Sigmoid colon (tissue), 7 donors: Measurements from ENCODE around the gene POLR2F. TPM values are rescaled to one million over a fixed set of nuclear protein-coding genes. Genes with fewer than 3 reads are reported as not detected.

Experiments
- DNase-seq: peaks from one replicate; pipeline ENCODE4 v3.0.0-alpha.2; 2019
- H3K27ac ChIP-seq, 4 donors: fragments of 200-600 bp; sonication (generic); one replicate each; pipeline ENCODE4 v1.5.1; 2016 to 2019; ENCODE audit warnings: mild to moderate bottlenecking in 1 of 4
- H3K27me3 ChIP-seq, 3 donors: fragments of 200-600 bp; sonication (generic); one replicate each; pipeline ENCODE4 v1.5.1; 2019; ENCODE audit warnings: mild to moderate bottlenecking in 1 of 3
- H3K36me3 ChIP-seq, 4 donors: fragments of 200-600 bp; sonication (generic); one replicate each; pipeline ENCODE4 v1.5.1; 2016 to 2019
- H3K4me1 ChIP-seq, 4 donors: fragments of 200-600 bp; sonication (generic); one replicate each; pipeline ENCODE4 v1.5.1; 2017 to 2019
- H3K4me3 ChIP-seq, 4 donors: fragments of 200-600 bp; sonication (generic); one replicate each; pipeline ENCODE4 v1.5.1; 2017 to 2019; ENCODE audit warnings: mild to moderate bottlenecking in 2 of 4, moderate library complexity in 1 of 4
- H3K9me3 ChIP-seq, 4 donors: fragments of 200-600 bp in 3 of 4; sonication (generic) in 3 of 4; one replicate each; pipeline versions ENCODE4 v1.5.1 to v1.6.1; 2013 to 2019
- CTCF ChIP-seq, 4 experiments: fragments of 450-650 bp in 3 of 4; fragments of 200-600 bp in 1 of 4; IDR thresholded peaks; one replicate each; pipeline ENCODE4 v1.5.1; 2016 to 2019; ENCODE audit warnings: antibody characterized with exemption in 4 of 4, mild to moderate bottlenecking in 3 of 4, moderate library complexity in 2 of 4
- EP300 ChIP-seq, 4 donors: sonication (generic); formaldehyde crosslinking; IDR thresholded peaks; one replicate each; pipeline ENCODE4 v1.6.1; 2017; ENCODE audit warnings: antibody characterized with exemption in 4 of 4
- POLR2A ChIP-seq, 2 donors: fragments of 450-650 bp; IDR thresholded peaks; one replicate each; pipeline ENCODE4 v1.6.1; 2016; ENCODE audit warnings: antibody characterized with exemption in 2 of 2, mild to moderate bottlenecking in 2 of 2, moderate library complexity in 2 of 2
- POLR2AphosphoS5 ChIP-seq, 4 donors: sonication (generic); formaldehyde crosslinking; IDR thresholded peaks; one replicate each; pipeline ENCODE4 v1.6.1; 2017; ENCODE audit warnings: antibody characterized with exemption in 4 of 4
- WGBS, 2 donors: extraction: QIAGEN DNeasy Blood & Tissue Kit; methylation state at CpG; one replicate each; pipeline ENCODE4 v1.1.7; 2013; 5-methylcytosine and 5-hydroxymethylcytosine counted together
- intact Hi-C: fragments of 100-400 bp; cut with DNase I; formaldehyde crosslinking; loops from one replicate; pipeline ENCODE4 v1.15.1; 2023
- polyA plus RNA-seq, 3 donors: library from polyadenylated mRNA; stranded (reverse); fragments of 200-250 nt; gene quantifications; one replicate each; pipeline ENCODE4 v1.2.3, GENCODE V29; 2013
- total RNA-seq, 4 donors: library from RNA; depleted of rRNA; stranded (reverse); fragments of >200 nt; gene quantifications; one replicate each; pipeline ENCODE4 v1.1.0, GENCODE V29; 2016
- donor health status: healthy with polysubstance abuse.
- donor health status: Bipolar disorder and iron deficiency.
- donor health status: healthy.

POLR2F gene
- total and polyA plus RNA-seq, 7 donors, result 47.9 to 149 (median 96.9) TPM

GRCh38 chr22:37910890-37911672, 42.4 kb upstream of the POLR2F start:
- Histone ChIP-seq H3K36me3 (peaks cover 5 to 42% (median 39%) of the 10 kb centered on the region in 4 donors), H3K4me3 (peak overlapping the region in 3 of 4 donors; percentile 7 to 39 (median 22)), H3K4me1 (peaks cover 0 to 74% (median 62%) of the 10 kb centered on the region in 4 donors), H3K27ac (peak overlapping the region; percentile 88 to 97 (median 92)), H3K9me3 (no peaks in the 10 kb centered on the region), H3K27me3 (no peaks in the 10 kb centered on the region)
- TF ChIP-seq EP300 (IDR thresholded peaks at IDR 0.05) (no peak), POLR2A (IDR thresholded peaks at IDR 0.05) (no peak), POLR2AphosphoS5 (IDR thresholded peaks at IDR 0.05) (peak; percentile 28 to 66 (median 58)), CTCF (IDR thresholded peaks at IDR 0.05) (no peak)
- peak; percentile 85 for DNase-seq
- intact Hi-C loops, result loop anchor here (2.0 kb wide), 1 partner anchor 22 kb away; no protein-coding TSS in a partner anchor
- WGBS, 2 donors, result 84 to 89% methylated on average over 15 of the region's 15 CpGs

- intact Hi-C loops, result loop anchor here (2.0 kb wide), 1 partner anchor 21 kb away; no protein-coding TSS in a partner anchor
- Histone ChIP-seq H3K4me1 (peaks cover 0 to 80% (median 67%) of the 10 kb centered on the region in 4 donors), H3K36me3 (peaks cover 11 to 48% (median 45%) of the 10 kb centered on the region in 4 donors), H3K27me3 (no peaks in the 10 kb centered on the region), H3K9me3 (no peaks in the 10 kb centered on the region), H3K27ac (peak overlapping the region; percentile 88 to 97 (median 92)), H3K4me3 (peak overlapping the region in 2 of 4 donors; percentile 22 to 39)
- DNase-seq, result no peak
- no peak for TF ChIP-seq POLR2AphosphoS5 (IDR thresholded peaks at IDR 0.05)
- TF ChIP-seq EP300 (IDR thresholded peaks at IDR 0.05), result no peak
- no peak for TF ChIP-seq CTCF (IDR thresholded peaks at IDR 0.05)
- no peak for TF ChIP-seq POLR2A (IDR thresholded peaks at IDR 0.05)
- WGBS, 2 donors, result 85 to 89% methylated on average over 8 of the region's 8 CpGs
Observed at GRCh38 chr22:37911697-37912096, 41.8 kb upstream of the POLR2F start.

GRCh38 chr22:37912171-37912570, 41.3 kb upstream of the POLR2F start:
- no peaks in the 10 kb centered on the region for H3K27me3 ChIP-seq
- no peaks in the 10 kb centered on the region for H3K9me3 ChIP-seq
- intact Hi-C loops, result no loop called here
- peak overlapping the region in 1 of 4 donors; percentile 39 for H3K4me3 ChIP-seq
- H3K4me1 ChIP-seq, result peaks cover 0 to 81% (median 68%) of the 10 kb centered on the region in 4 donors
- H3K27ac ChIP-seq, result peak overlapping the region; percentile 88 to 97 (median 92)
- peaks cover 11 to 53% (median 50%) of the 10 kb centered on the region in 4 donors for H3K36me3 ChIP-seq
- 81 to 82% methylated on average over 8 of the region's 8 CpGs for WGBS, 2 donors
- TF ChIP-seq EP300 (IDR thresholded peaks at IDR 0.05) (no peak), POLR2A (IDR thresholded peaks at IDR 0.05) (no peak), POLR2AphosphoS5 (IDR thresholded peaks at IDR 0.05) (no peak), CTCF (IDR thresholded peaks at IDR 0.05) (no peak)
- no peak for DNase-seq

GRCh38 chr22:37913233-37913721, 40.2 kb upstream of the POLR2F start:
- Histone ChIP-seq H3K27me3 (no peaks in the 10 kb centered on the region), H3K4me1 (peaks cover 0 to 77% (median 60%) of the 10 kb centered on the region in 4 donors), H3K9me3 (no peaks in the 10 kb centered on the region), H3K4me3 (no peak overlapping the region), H3K27ac (peak overlapping the region; percentile 88 to 97 (median 92)), H3K36me3 (peaks cover 14 to 64% (median 61%) of the 10 kb centered on the region in 4 donors)
- DNase-seq, result no peak
- intact Hi-C loops, result no loop called here
- TF ChIP-seq EP300 (IDR thresholded peaks at IDR 0.05), result no peak
- no peak for TF ChIP-seq CTCF (IDR thresholded peaks at IDR 0.05)
- TF ChIP-seq POLR2AphosphoS5 (IDR thresholded peaks at IDR 0.05), result no peak
- TF ChIP-seq POLR2A (IDR thresholded peaks at IDR 0.05), result no peak
- 78 to 86% methylated on average over 7 of the region's 7 CpGs for WGBS, 2 donors
